Astrocyte (in vitro differentiated cells and primary cell): ENCODE data around the gene KRT79.

Source experiments
- CTCF ChIP-seq: IDR thresholded peaks from 2 replicates; pipeline ENCODE4 v1.5.1; 2011; ENCODE audit warnings: low read depth, mild to moderate bottlenecking, inconsistent platforms, low read length, moderate library complexity; ENCODE audit not compliant: insufficient read depth
- EZH2 ChIP-seq: IDR thresholded peaks from 2 replicates; pipeline ENCODE4 v1.6.1; 2012; ENCODE audit warnings: mild to moderate bottlenecking, low read length, inconsistent platforms; ENCODE audit not compliant: insufficient read depth

GRCh38 chr12:52879394-52880351 is 45.6 kb upstream of the KRT79 start:
- peak; percentile 92 for TF ChIP-seq CTCF
- no peak for TF ChIP-seq EZH2
